SU-DHL-6 (cell line): ENCODE measurements around the gene GALR2.
A peak's percentile ranks its signal among the peaks of the same experiment; 100 is the strongest.

Experiments
- H2AFZ ChIP-seq: fragments of 200-600 bp; sonication (generic); 2 replicates; pipeline ENCODE4 v1.6.1; 2014; ENCODE audit warnings: low read depth, mild to moderate bottlenecking, moderate library complexity, mixed read lengths, antibody characterized with exemption, low read length; ENCODE audit not compliant: severe bottlenecking
- H3F3A ChIP-seq: fragments of 200-600 bp; shearing (Covaris generic); 2 replicates; pipeline ENCODE4 v1.6.0; 2016; ENCODE audit warnings: antibody characterized with exemption, mild to moderate bottlenecking; ENCODE audit not compliant: insufficient read depth
- H3K27ac ChIP-seq: fragments of 200-600 bp; sonication (generic); 2 replicates; pipeline ENCODE4 v1.5.1; 2016; ENCODE audit warnings: low read depth, mild to moderate bottlenecking, low read length, moderate library complexity, mixed read lengths
- H3K27me3 ChIP-seq: fragments of 200-600 bp; sonication (generic), shearing (Covaris generic); 2 replicates; pipeline ENCODE4 v1.6.0; 2014; ENCODE audit warnings: mild to moderate bottlenecking, low read length
- H3K36me3 ChIP-seq: fragments of 200-600 bp; sonication (generic); 2 replicates; pipeline ENCODE4 v1.6.1; 2014; ENCODE audit warnings: mild to moderate bottlenecking, low read length, mixed read lengths
- H3K4me2 ChIP-seq: fragments of 300-600, 200-600 bp; shearing (Covaris generic), sonication (generic); 2 replicates; pipeline ENCODE4 v1.6.0; 2014; ENCODE audit warnings: low read length, low read depth, mild to moderate bottlenecking; ENCODE audit not compliant: poor library complexity, severe bottlenecking
- H3K4me3 ChIP-seq: fragments of 200-600 bp; sonication (generic); 2 replicates; pipeline ENCODE4 v1.5.1; 2014; ENCODE audit warnings: antibody characterized with exemption, low read length, mild to moderate bottlenecking, mixed read lengths; ENCODE audit not compliant: insufficient read depth, poor library complexity, severe bottlenecking
- H3K79me2 ChIP-seq: fragments of 200-600 bp; sonication (generic); 2 replicates; pipeline ENCODE4 v1.6.1; 2014; ENCODE audit warnings: mild to moderate bottlenecking, low read length, moderate library complexity; ENCODE audit not compliant: insufficient read depth
- H3K9ac ChIP-seq: fragments of 200-600 bp; sonication (generic); 2 replicates; pipeline ENCODE4 v1.7.0; 2014; ENCODE audit warnings: mild to moderate bottlenecking, low read length
- H3K9me2 ChIP-seq: fragments of 200-600 bp; sonication (generic); replicated peaks from 2 replicates; pipeline ENCODE4 v1.6.1; 2014; ENCODE audit warnings: low read length; ENCODE audit not compliant: insufficient read depth
- H3K9me3 ChIP-seq: fragments of 200-600 bp; sonication (generic); 2 replicates; pipeline ENCODE4 v1.6.1; 2014; ENCODE audit warnings: low read length, mixed read lengths; ENCODE audit not compliant: insufficient read depth
- H4K20me1 ChIP-seq: fragments of 200-600 bp; sonication (generic); 2 replicates; pipeline ENCODE4 v1.6.1; 2014; ENCODE audit warnings: low read depth, mild to moderate bottlenecking, antibody characterized with exemption, low read length, moderate library complexity, mixed read lengths
- EZH2phosphoT487 ChIP-seq: fragments of 200-600 bp; sonication (generic), shearing (Covaris generic); conservative IDR thresholded peaks from 2 replicates; pipeline ENCODE4 v1.6.1; 2018; ENCODE audit warnings: mild to moderate bottlenecking, antibody characterized with exemption, low read length, moderate library complexity, mixed read lengths
- TF ChIP-seq, protein P1 (sequence below): fragments of 200-600 bp; sonication (generic); IDR thresholded peaks from one replicate; pipeline ENCODE4 v1.5.1; 2017; ENCODE audit warnings: antibody characterized with exemption, mild to moderate bottlenecking, low read length, moderate library complexity; ENCODE audit not compliant: insufficient read depth, poor library complexity, severe bottlenecking

The GALR2 gene

DNA sequence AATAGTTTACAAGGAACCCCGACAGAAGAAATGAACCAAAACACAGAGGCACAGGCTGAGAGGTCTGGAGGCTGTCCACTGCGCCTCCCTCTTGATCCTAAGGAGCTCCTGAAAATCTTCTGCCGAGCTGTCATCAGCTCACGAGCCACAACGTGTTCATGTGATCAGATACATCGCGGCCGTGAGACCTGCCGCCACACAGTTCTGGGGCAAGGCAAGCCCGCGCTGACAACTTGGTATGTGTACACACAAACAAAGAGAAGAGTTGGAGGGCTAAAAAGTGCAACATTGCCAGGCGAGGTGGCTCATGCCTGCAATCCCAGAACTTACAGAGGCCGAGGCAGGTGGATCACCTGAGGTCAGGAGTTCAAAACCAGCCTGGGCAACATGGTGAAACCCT lies 21.4 kb downstream of the GALR2 start:
- Histone ChIP-seq H4K20me1 (no peaks in the 10 kb centered on the region), H3K27me3 (no peaks in the 10 kb centered on the region), H3K79me2 (no peaks in the 10 kb centered on the region), H3K27ac (no peak overlapping the region), H3K9me2 (no peaks in the 10 kb centered on the region), H3K4me2 (no peak overlapping the region), H3K9ac (no peak overlapping the region), H3K9me3 (no peaks in the 10 kb centered on the region), H3K36me3 (0 out of 2 replicates have a peak, but pooled peaks cover 4% of the 10 kb centered on the region), H3F3A (no peaks in the 10 kb centered on the region), H2AFZ (no peak overlapping the region), H3K4me3 (no peak overlapping the region)
- no peak for TF ChIP-seq EZH2phosphoT487
- TF ChIP-seq, protein P1, sequence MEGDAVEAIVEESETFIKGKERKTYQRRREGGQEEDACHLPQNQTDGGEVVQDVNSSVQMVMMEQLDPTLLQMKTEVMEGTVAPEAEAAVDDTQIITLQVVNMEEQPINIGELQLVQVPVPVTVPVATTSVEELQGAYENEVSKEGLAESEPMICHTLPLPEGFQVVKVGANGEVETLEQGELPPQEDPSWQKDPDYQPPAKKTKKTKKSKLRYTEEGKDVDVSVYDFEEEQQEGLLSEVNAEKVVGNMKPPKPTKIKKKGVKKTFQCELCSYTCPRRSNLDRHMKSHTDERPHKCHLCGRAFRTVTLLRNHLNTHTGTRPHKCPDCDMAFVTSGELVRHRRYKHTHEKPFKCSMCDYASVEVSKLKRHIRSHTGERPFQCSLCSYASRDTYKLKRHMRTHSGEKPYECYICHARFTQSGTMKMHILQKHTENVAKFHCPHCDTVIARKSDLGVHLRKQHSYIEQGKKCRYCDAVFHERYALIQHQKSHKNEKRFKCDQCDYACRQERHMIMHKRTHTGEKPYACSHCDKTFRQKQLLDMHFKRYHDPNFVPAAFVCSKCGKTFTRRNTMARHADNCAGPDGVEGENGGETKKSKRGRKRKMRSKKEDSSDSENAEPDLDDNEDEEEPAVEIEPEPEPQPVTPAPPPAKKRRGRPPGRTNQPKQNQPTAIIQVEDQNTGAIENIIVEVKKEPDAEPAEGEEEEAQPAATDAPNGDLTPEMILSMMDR, result no peak

DNA sequence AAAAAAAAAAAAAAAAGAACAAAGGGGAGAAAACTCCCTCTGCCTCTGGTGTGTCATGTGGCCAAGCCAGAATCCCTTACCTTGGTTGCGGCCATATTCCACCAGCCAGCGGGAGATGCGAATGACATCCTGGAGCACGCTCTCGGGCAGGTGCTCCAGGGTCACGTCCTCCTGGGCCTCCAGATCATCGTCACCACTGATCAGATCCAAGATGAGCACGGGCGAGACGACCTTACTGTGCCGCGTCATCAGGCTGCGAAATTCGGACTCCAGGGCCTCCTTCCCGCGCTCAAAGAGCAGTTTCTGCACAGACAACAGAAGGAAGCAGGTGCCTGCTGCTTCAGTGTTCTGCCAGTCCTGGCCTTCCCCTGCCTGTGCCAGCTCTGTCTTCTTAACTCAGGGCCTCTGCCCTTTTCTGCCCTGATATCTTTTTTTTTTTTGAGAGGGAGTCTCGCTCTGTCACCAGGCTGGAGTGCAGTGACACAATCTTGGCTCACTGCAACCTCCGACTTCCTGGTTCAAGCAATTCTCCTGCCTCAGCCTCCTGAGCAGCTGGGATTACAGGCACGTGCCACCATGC lies 23.2 kb downstream of the GALR2 start:
- Histone ChIP-seq H3K27ac (no peak overlapping the region), H3K4me2 (no peak overlapping the region), H3K36me3 (0 out of 2 replicates have a peak, but pooled peaks cover 4% of the 10 kb centered on the region), H2AFZ (no peak overlapping the region), H3K9me2 (no peaks in the 10 kb centered on the region), H4K20me1 (no peaks in the 10 kb centered on the region), H3K9me3 (no peaks in the 10 kb centered on the region), H3K79me2 (peaks cover 4% of the 10 kb centered on the region), H3F3A (no peaks in the 10 kb centered on the region), H3K9ac (no peak overlapping the region), H3K4me3 (no peak overlapping the region), H3K27me3 (no peaks in the 10 kb centered on the region)
- no peak for TF ChIP-seq EZH2phosphoT487
- TF ChIP-seq, protein P1, result no peak

DNA sequence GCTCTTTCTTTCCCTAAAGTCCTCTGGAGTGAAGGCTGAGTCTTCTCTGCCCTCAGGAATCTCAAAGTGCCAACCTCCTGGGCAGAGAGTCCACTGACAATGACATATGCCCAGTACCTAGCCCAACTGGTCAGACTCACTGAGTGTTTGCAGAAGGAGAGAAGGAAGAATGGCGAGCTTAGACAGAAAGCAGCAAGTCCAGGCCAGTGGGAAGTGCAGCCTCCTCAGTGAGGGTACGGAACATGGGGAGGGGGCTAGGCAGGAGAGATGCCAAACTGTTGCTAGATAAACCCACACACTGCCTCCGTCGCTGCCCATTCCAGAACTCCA lies 28.3 kb downstream of the GALR2 start:
- no peaks in the 10 kb centered on the region for H3K27me3 ChIP-seq
- no peaks in the 10 kb centered on the region for H3K9me2 ChIP-seq
- 0 out of 2 replicates have a peak overlapping the region, but pooled peaks have one; percentile 30 for H3K27ac ChIP-seq
- H3K36me3 ChIP-seq, result 0 out of 2 replicates have a peak, but pooled peaks cover 4% of the 10 kb centered on the region
- no peak for TF ChIP-seq EZH2phosphoT487
- TF ChIP-seq, protein P1, result no peak
- peak overlapping the region; percentile 60 for H2AFZ ChIP-seq
- H4K20me1 ChIP-seq, result no peaks in the 10 kb centered on the region
- H3K9me3 ChIP-seq, result no peaks in the 10 kb centered on the region
- peak overlapping the region; percentile 72 for H3K9ac ChIP-seq
- H3K4me3 ChIP-seq, result peak overlapping the region; percentile 67
- H3K79me2 ChIP-seq, result peaks cover 11% of the 10 kb centered on the region
- H3F3A ChIP-seq, result peaks cover 10% of the 10 kb centered on the region
- H3K4me2 ChIP-seq, result peak overlapping the region; percentile 64
